IPS-18c (cell line): ENCODE measurements around the gene NUP62.

Source experiments
- H3K4me3 ChIP-seq: 2 replicates; pipeline ENCODE4 v1.7.0; 2013; ENCODE audit warnings: low read depth, mild to moderate bottlenecking, low read length, moderate library complexity; ENCODE audit not compliant: insufficient read depth
- H3K9me3 ChIP-seq: one replicate; pipeline ENCODE4 v1.6.1; 2013; ENCODE audit warnings: mild to moderate bottlenecking, low read length, moderate library complexity; ENCODE audit not compliant: control insufficient read depth, insufficient read depth

Gene NUP62

GRCh38 chr19:49857061-49857837 lies 72.1 kb downstream of the NUP62 start:
- Histone ChIP-seq H3K9me3 (no peaks in the 10 kb centered on the region), H3K4me3 (no peak overlapping the region)
